ENCODE results near the gene ARHGAP18.

GRCh38 chr6:129733290-129733689 is 23.3 kb upstream of the ARHGAP18 start:
- TF ChIP-seq POLR2A (IDR thresholded peaks at IDR 0.05; ENCODE audit: low read length) (no peak), GATA1 (IDR thresholded peaks at IDR 0.05; ENCODE audit: low read depth, low read length) (no peak)
